Hematopoietic multipotent progenitor cell treated with erythropoietin and hydrocortisone succinate and interleukin-3 and kit ligand, for 17 days (in vitro differentiated cells): Measurements from ENCODE around the gene RNF113A.
"Not testable (repeated sequence)": the region's sequence is repeated elsewhere in the genome, so short reads cannot be mapped to it uniquely, and the experiment has no call there.

Source experiments
- DNase-seq: peaks from one replicate; pipeline ENCODE4 v3.0.0-alpha.2; 2015; ENCODE audit warnings: low spot score

The RNF113A gene

GRCh38 chrX:119833905-119834304, 37.6 kb downstream of the RNF113A start:
- DNase-seq = no peak

GRCh38 chrX:119828446-119828845, 43.1 kb downstream of the RNF113A start:
- no peak for DNase-seq

- DNase-seq = no peak
Measured at GRCh38 chrX:119826399-119826959, 45.1 kb downstream of the RNF113A start.

GRCh38 chrX:119824221-119824620, 47.3 kb downstream of the RNF113A start:
- DNase-seq = not testable (repeated sequence)

- DNase-seq = not testable (repeated sequence)
Measured at GRCh38 chrX:119821703-119822102, 49.8 kb downstream of the RNF113A start.
